HFF-Myc (cell line): ENCODE results near the gene SV2B.
A peak's percentile ranks its signal among the peaks of the same experiment; 100 is the strongest.

Source experiments
- DNase-seq: peaks from one replicate; pipeline ENCODE4 v3.0.0-alpha.2; 2011; ENCODE audit warnings: low read depth; ENCODE audit errors: extremely low read depth
- H3K4me3 ChIP-seq: replicated peaks from 2 replicates; pipeline ENCODE4 v1.5.1; 2011; ENCODE audit warnings: low read depth, mild to moderate bottlenecking, control low read depth, low read length
- TF ChIP-seq, protein P1 (sequence below): IDR thresholded peaks from 2 replicates; pipeline ENCODE4 v1.5.1; 2012; ENCODE audit warnings: mild to moderate bottlenecking, low read depth, low read length, control low read depth; ENCODE audit errors: missing control alignments

Gene SV2B

DNA sequence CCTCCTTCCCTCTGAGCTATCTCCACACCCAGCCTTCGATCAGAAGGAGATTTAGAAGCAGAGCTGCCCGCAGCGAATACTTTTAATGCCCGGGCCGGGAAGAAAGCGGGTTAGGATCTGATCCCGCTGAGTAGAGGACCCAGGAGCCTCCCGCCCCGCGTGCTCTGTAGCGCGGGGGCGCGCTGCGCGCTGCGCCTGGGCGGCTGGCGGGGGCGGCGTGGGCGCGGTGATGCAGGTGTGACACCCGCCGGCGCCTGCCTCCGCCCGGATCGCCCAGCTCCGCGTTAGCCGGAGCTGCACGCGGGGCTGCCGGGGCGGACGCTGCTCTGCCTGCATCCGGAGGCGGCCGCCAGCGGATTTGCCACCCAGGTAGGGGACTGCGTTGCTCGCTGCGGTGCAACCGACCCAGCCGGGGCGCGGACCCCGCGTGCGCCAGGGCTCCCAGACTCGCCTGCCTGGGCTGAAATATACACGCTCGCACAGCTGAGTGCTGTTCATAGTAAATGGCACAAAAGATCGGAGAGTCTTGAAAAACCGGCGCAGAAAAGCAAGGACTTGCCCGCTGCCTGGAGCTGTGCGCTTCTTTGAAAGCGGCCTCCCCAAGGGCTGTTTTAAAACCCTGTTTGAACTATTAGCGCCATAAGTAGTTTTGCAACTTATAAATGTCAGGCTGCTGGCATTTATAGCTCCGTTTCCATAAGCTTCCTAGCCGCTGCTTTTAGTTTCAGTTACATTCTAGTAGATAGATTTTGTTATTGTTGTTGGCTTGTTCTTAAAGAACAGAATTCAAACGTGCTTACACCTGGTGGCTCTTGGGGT lies at the start of gene SV2B:
Gene SV2B (plus strand): TSS at position 263 of the 819 bp plus-strand sequence. CDS start 126,007 bp downstream, outside the sequence.
- TF ChIP-seq, protein P1, sequence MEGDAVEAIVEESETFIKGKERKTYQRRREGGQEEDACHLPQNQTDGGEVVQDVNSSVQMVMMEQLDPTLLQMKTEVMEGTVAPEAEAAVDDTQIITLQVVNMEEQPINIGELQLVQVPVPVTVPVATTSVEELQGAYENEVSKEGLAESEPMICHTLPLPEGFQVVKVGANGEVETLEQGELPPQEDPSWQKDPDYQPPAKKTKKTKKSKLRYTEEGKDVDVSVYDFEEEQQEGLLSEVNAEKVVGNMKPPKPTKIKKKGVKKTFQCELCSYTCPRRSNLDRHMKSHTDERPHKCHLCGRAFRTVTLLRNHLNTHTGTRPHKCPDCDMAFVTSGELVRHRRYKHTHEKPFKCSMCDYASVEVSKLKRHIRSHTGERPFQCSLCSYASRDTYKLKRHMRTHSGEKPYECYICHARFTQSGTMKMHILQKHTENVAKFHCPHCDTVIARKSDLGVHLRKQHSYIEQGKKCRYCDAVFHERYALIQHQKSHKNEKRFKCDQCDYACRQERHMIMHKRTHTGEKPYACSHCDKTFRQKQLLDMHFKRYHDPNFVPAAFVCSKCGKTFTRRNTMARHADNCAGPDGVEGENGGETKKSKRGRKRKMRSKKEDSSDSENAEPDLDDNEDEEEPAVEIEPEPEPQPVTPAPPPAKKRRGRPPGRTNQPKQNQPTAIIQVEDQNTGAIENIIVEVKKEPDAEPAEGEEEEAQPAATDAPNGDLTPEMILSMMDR: no peak
- peak within 1 kb of the TSS; percentile 26 for H3K4me3 ChIP-seq
- no peak for DNase-seq

DNA sequence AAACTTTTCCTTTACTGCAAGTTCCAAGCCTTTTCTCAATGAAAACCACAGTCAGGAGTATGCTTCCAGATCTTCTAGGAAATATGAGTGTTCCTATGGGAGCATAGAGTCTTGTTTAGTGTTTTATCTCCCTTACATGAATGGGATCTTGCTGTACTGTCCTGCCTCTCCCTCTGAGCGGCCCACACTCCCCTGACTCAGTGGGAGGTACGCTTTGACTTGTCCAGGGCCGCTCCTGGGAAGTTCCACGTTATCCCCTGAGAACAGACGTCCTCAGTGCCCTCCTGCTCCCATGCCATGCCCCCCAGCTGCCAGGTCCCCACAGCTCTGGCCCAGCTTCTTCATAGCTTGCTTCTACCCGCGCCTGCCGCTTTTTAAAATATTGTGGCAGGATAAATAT lies 48.8 kb upstream of the SV2B start:
- TF ChIP-seq, protein P1: no peak
- no peak overlapping the region for H3K4me3 ChIP-seq
- DNase-seq: no peak

DNA sequence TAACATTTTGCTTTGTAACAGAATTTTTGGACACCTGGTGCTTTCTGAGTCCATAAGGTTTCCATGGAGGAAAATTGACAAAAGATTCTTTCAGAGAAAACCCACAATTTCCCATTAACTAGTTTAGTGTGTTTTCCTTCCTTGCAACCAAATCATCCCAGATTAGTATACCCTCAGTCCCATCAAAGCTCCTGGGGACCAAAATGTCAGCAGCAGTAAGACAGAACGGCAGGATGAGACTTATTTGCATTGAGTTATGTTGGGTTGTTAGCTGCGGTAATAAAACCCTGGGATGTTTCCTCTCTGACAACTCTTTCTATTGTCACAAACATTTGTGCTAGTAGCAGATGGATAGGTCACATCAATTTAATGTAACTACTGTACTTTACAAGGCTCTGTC lies 45.2 kb upstream of the SV2B start:
- no peak for DNase-seq
- H3K4me3 ChIP-seq: no peak overlapping the region
- TF ChIP-seq, protein P1: no peak

DNA sequence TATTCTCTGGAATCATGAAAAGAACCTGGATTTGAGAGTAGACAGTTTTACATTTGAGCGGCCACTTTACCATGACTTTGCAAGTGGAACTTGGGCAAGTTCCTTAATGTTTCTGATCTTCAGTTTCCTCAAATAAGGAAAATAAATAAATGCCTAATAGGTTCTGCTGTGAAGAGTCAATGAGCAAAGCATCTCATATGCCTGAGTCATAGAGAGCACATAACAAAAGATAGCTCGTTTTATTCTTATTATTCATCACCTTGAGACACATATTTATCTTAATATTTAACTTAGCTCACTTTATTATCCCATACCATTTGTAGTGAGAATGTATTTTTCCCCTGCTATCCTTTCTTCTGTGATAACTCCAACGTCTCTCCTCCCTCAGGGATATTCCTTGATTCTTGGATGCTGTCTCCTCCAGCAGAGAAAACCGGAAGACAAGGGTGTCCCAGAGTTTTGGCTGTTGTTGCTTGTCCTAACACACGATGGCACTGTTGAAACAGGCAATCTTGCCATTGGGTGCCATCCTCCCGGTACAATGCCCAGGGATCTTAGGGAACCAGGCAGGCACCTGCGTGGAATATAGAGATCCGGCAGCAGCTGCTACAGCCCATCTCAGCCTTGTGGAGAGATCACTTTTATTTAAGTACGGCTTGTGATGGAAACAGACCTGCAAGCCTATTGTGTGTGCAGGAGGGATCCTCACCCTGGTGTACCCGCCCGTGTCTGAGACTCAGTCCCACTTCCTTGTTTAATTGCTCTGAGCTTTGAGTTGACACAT lies 44.3 kb upstream of the SV2B start:
- H3K4me3 ChIP-seq: no peak overlapping the region
- TF ChIP-seq, protein P1: peak; percentile 80
- DNase-seq: peak; percentile 20

- TF ChIP-seq, protein P1: no peak
- H3K4me3 ChIP-seq: no peak overlapping the region
- no peak for DNase-seq
Measured at GRCh38 chr15:91061230-91061629, 38.8 kb upstream of the SV2B start.

DNA sequence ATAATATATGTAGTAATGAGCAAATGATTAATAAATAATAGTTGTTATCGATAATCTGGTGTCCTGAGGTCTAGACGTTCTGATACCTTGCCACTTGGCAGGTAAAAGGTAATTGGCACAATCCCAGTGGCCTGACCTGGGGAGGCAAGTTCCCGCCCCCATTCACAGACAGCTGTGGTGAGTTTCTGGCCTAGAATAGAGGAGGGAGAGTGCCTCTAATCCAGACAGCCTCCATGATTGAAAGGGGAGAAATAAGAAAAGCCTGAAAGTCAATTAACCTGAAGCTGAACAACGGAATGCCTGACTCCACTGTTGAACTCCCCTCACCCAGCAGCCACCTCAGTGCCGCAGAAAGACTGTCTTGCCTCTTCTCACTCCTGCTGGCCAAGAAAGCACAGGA lies 38.1 kb upstream of the SV2B start:
- TF ChIP-seq, protein P1: no peak
- H3K4me3 ChIP-seq: no peak overlapping the region
- DNase-seq: no peak
